GM19025 (cell line): ENCODE measurements around the gene MCTP1.

ENCODE experiments used
- ATAC-seq: cut with Tn5 transposase; IDR thresholded peaks from one replicate; pipeline ENCODE4 v1.9.1; 2021; ENCODE audit warnings: mild to moderate bottlenecking, low read depth, moderate library complexity; ENCODE audit not compliant: unreplicated experiment

The MCTP1 gene

DNA sequence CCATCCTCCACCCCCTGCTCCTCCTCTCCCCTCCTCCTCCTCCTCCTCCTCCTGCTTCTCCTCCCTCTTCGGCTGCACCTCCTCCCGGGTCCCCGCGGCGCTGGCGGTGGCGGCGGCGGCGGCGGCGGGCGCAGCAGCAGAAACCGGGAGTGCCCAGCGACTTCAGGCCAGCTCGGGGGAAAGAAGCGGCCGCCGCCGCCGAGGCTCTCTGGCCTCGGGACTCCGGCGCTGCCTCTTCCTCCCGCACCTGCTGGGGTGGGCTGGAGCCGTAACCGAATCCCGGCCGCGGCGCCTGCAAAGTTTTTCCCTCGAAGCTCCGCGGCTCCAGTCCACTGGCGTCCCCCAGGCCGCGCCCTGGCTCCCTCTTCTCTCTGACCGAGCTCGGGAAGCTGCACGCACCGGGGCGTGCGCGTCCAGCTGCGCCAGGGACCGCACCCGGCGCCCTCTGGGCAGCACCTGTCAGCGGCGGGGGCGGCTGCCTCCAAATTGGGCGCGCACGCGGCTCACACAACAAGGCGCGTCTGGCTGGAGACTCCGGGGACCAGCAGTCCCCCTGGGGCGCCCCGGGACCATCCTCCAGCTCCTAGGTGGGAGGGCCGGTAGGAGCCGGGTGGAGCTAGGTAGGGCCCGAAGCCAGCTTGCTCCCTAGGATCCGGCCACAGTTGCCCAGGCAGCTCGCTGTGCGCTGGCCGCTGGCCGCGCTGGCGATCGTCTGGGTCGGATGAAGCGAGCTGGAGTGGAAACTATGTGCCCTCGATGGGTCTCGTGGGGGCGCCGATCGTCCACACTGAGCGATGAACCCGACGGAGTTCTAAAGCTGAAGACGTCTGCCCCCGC lies at the start of gene MCTP1:
Gene MCTP1 (minus strand): TSS at position 523 of the 837 bp plus-strand sequence.
- peak; percentile 20 for ATAC-seq

DNA sequence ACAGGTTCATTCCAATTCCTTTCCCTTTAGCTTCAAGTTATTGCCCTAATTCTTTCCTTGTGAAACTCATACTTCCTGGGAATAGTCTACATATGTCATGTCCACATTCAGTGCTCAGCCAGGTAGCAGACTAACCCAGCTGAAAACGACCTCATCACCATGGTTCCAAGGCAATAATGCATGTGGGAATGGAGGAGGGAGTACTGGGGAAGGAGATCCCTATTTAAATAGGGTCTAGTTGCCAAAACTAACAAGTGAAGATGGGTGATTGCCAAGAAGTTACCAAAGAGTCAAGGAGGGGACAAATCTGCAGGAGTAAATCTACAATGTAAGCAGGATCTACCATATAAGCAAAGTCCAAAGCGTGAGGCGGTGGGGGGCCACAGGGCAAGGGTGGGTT lies 47.3 kb upstream of the MCTP1 start:
- ATAC-seq = no peak

DNA sequence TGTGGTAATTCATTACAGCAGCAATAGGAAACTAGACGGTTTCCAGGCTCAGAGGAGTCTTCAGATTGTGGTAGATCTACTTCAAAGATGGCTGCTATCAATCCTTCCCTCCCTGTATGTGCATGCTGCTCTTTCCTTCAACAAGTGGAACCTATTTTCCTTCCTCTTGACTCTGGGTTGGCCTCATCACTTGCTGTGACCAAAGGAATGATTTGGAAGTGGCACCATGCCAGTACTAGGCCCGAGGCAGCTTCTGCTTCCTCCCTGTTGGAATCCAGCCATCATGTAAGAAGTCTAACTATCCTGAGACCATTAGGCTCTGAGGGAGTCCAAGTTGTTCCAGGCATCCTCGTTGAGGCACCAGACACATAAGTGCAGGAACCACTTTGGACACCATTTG lies 46.5 kb upstream of the MCTP1 start:
- ATAC-seq = no peak

DNA sequence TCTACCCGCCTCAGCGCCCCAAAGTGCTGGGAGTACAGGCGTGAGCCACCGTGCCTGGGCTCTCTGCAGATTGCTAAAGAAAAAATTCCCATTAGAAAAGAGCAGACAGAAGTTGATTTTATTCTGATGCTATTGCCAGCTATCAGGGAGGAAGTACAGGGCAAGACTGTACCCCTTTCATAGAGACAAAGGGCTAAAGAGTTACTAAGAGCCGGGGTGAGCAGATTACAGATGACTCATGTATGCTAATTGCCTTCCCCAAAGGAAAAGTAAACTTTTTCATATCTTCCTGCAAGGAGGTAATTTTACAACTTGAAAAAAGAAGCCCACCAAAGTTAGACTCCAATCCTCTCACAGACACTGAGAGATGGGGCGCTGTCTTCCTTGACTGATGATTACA lies 42.3 kb upstream of the MCTP1 start:
- ATAC-seq = no peak

DNA sequence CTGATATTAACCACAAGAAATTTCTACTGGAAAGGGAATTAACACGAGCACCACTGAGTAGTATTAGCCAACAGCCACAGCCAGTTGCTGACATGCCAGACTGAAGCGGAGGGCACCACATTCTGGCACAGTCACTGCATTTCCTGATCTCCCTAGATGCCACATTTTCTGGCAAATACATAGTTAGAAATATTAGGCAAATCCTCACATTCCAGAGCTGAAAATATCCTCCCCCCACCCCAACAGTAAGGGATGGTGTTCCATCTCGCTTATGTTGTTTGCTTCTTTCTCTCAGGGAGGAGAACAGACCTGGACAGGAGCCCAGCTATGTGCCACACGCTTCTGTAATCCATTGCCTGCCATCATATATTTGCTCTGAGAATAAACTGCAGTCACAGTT lies 32.8 kb upstream of the MCTP1 start:
- ATAC-seq = no peak

DNA sequence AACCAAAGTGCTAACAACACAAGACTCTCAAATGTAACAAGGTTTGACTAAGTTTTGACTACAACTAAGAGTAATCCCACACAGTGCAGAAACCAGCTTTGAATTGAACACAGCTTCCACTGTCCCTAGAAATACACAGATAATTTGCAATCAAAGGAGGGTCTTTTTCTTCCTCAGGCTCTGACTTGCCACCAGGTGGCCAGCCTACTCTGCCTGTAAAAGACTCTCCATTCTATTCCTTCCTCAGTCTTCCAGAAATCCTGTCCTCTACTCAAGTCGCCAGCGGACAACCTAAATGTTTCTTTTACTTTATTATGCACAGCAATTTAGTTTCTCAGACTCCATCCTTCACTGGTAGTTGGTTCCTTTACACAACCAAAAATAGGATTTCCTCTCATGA lies 32.2 kb upstream of the MCTP1 start:
- ATAC-seq = no peak

DNA sequence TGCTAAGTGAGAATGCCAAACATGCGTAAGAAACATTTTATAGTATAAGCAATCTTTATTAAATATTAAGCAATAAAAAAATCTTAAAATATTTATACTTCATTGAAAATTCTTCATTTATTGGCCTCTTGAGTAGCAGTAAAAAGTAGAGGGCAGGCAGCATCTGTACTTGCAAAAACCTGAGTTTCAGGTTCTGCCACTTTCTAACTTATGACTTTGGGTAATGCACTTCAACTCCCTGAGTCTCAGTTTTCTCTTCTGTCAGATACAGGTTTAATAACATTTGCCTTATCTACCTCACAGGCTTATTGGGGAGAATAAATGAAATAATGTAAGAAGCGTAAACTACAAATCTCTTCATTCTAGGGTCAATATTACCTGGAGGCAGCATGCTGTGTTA lies 19.8 kb upstream of the MCTP1 start:
- ATAC-seq = no peak

DNA sequence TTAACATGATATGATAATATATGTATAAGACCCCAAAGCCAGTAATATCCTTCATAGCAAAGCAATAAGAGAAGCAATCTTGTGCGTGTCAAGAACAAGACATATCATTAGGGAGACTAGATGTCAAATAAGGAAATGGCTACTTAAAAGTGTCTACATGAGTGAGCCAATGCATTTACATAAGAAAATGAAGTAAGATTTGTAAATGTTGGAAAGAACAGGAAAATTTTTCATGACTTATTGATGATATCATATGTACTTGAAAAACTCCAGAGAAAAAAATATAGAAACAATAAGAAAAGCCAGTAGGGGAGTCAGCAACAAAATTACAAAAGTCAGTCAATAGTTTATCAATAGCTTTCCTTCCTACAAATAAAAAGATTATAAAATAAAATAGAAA lies 13.8 kb upstream of the MCTP1 start:
- ATAC-seq = no peak

DNA sequence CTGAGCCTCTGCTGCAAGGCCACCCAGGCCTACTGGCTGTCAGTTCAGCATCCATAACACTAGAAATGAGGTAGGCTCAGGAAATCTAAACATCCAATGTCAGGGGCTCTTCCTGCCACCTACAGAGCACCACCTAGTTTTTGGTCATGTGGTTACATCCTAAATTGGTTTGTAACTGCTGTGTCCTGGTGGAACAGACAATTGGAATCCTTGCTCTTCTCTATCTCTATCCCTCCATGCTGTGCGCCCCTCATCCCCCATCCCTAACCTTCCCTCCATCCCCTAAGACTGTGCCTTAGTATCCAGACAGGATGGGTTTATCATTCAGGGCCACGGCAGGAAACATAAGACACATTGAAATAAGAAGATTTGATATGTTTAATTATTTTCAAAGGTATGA lies 11.4 kb upstream of the MCTP1 start:
- ATAC-seq = no peak

DNA sequence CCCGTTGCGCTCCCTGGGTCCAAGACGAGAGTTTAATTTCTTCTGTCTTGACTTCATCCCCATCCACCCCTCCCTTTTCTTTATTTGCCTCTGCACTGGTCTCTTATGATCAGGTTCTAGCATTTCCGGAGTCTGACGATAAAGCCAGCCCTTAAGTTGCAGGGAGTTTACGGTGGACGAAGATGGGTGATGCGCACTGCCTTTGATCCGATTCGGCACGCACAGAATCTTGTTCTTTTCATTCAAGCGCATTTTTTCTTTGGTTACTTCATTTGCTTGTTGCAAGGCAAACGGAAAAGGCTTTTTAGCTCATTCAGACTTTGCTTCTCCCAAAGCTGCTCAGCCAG lies 488 bp upstream of the MCTP1 start:
- no peak for ATAC-seq

DNA sequence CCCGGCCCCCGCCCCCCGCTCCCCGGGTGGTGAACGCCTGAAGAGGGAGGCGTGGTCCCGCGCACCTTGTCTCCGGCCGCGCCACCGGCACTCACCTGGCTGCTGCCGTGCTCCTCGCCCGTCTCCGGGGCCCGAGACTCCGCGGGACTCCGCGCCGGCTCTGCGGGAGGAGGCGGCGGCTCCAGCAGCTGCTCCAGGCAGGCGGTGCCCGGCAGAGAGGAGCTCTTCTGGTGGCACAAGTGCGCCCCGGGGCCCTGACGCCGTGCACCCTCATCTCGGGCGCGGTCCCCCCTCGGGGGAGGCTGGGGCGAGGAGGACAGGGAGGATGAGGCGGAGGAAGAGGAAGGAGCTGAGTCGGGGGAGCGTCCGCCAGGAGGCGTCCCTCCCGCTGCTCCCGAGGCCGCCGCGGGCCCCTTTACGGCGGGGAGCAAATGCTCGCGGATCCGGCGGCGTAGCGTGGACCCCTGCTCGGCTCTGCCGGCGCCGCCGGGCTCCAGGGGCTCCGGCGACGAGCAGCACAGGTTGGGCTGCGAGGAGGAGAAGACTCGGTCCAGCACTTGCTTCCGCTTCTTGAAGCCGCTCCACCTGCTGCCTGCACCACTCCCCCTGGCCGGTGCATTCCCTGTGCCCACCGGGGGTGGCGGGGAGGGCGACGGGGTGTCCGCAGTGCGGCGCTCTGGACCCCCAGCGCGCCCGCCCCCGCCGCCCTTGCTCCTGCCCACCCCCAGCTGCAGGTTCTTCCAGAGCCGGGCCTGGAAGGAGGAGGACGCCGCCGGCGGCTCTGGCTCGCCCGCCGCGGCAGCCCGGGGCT lies 928 bp downstream of the MCTP1 start:
- peak; percentile 54 for ATAC-seq

DNA sequence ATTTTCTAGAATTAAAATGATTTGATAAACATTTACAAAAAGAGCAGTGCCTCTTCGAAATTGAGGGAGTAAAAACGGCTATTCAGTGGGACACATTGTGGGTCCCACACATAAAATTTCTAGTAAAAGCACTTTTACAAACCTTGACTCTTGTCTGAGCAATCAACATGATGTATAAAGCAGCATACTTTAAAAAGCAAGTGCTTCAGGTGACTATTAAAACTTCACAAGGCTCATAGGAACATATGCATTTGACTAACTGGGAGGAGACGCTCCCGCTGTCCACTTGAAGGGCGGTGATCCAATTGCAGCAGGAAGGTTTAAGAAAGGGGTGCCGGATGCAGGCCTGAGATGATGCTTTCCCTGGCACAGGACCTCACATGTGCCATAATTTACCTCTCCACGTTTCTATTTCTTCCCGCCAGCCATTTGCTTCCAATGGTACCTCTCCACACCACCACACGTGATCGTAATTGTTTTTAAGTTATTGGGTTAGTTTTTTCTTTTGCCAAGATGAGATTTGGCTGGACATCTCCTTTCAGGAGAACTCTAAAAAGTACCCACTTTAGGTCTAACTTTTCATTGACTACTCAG lies 1.8 kb downstream of the MCTP1 start:
- no peak for ATAC-seq

DNA sequence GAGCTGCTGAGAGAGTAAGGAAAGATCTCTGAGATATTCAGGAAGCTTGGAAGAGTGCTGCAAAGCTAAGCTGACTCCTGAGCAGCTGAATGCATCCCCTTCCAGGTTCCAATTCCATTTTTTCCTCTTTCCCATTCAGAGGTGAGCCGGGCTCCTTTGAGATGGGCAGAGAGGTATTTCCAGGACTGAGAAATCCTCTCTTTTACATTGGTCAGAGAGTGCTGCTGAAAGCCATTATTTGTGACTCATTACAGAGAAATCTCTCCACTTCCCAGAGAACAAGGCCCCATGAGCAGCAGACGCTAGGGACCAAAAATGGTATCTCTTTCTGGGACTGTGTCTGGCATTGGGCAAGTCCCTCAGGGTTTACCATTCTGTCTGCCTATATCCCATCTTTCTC lies 3.7 kb downstream of the MCTP1 start:
- ATAC-seq = no peak

DNA sequence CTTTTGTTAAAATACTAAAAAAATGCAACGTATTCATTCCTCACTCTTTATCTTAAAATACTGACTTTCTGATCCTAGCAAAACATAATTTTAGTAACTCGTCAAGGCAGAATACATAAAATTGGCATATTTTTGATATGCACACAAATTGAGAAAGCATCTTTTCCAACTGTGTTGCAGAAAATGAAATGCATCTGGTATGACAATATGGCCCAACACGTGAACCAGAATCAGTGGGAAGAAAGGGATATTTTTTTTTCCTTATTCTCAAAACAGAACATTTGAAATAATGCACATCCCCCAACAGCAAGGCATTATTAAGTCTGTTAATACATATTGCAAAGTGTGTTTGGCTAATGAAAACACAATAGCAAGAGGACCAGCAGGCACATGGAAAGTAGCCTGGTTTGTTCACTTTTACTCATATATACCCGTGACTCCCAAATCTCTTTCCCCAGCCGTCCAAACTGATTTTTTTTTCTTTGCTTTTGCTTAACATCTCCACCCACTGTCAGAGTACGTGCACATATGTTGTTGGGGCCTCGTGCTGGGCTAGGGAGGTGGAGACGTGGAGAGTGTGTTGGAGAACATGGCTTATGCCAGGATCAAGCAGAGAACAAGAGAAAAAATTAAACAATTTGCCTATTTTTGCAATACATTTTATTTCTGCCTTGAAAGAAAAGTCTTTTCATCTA lies 4.3 kb downstream of the MCTP1 start:
- no peak for ATAC-seq

DNA sequence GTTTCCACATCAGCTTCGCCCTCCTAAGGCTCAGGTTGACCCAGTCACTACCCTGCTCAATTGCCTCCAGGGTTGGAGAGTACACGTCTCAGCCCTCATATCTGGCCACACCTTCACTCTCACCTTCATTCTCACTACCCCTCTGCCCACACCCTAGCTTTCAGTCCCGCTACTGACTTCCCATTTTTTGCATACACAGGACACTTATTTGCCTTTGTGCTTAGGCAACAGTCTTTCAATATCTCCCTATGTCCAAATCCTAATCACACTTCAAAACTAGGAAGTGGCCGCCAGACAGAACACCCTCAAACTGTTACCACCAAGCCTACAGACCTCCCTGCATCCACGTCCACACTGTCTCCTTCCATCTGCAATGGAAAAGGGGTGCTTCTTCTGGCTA lies 10.9 kb downstream of the MCTP1 start:
- ATAC-seq = no peak

DNA sequence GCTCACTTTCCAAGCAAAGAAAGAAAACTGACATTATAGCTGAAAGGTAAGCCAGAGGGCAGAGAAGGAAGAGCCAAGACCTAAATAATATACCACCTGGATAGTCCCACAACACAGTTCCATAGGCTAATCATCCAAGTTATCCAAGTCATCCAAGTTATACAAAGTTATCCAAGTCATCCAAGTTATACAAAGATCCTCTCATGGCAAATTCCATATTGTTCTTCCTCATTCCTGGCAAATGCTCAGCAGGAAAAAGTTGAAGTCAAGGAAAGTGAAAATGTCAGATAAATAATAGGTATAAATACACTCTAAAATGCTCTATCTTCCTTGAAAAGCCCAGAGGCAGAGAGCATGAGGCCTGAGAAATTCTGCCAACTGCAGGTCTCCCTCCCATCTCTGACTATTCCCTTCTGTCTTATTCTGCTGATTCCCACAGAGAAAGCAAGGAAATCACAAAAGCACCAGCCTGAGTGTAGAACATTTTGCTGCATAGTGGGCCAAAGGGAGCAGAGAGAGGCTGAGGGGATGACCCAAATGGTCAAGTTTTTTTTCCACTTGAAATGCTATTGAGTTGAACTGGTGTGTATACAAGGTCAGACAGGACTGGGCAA lies 12.5 kb downstream of the MCTP1 start:
- no peak for ATAC-seq

DNA sequence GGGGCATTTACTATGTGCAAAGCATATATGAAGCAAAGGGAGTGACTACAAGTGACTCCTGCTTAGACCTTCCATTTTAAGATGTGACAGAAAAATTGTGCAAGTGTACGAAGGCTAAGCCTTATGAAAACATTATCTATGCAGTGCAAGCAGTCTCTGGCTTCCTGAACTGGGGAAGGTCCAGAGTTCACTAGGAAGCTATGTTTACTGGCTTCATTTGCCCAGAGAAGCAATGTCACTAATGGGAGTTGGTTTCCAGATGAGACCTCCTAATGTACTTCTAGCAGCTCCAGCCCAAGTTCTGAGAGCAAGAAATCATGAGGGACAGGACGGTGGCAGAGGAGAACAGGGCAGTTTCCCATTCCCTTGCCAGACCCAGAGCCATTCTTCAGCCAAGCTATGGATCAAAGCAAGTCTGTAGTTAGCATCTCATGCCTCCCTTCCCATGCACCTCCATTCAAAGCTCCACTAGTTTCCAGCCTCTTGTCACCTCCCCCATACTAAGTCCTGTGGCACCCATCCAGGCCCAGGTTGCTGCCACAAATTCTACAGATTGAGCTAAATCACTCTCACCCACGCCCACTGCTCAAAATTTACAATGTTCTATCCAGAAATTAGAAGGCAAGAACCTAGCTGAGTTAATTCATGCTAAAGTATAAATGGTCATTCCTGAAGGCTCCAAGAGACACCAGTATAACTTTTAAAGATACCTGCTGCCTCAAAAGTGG lies 21.8 kb downstream of the MCTP1 start:
- ATAC-seq = no peak

DNA sequence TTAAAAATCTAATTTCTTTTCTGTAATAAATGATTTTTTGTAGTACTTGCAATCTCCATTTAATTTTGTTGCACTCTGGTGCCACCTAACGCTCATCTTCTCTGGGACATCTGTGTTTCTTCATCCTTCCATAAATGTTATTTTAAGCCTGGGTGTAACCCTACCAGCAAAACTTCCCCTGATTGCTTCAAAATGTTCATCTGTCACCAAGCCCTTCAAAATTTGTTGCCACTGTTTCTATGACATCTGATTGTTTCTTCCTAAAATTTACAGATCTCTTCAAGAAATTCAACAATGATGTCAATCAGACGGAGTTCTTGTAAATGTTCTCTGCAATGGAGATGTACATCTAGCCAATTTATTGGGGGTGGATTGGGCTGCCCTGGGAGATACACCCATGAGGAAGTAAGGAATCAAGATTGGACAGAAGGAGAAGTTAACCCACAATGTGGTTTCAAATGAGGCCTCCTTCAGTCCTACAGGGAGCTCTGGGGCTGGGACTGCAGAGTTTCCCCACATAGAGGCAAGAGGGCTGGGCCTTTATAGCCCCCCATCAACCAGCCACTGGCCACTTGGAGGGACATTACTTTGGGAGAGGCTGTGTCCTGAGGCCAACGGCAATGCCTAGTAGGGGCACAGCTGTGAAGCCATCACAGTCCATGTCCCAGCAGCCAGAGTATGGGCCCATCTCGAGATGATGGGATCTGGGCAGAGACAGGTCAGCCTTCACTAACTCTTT lies 23.3 kb downstream of the MCTP1 start:
- no peak for ATAC-seq

DNA sequence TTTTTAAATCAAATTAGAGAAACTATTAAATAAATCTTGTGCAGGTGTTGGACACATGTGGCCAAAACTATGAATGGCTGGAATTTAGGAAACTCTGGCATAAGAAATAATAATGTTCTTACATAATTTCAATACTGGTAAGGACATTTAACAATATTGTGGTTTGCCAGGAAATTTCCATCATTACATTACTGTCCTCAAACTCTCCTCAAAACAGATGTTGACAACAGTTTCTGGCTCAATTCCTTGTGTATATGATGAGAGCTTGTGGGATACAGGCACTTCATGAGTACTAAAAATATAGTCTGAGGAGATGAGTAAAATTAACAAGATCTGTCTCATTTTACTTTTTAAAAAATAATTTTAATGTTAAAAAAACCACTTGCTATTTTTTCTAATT lies 27.9 kb downstream of the MCTP1 start:
- no peak for ATAC-seq
